A673 (cell line): ENCODE results near the gene POM121L2.

Experiments used
- EZH2 ChIP-seq: fragments of 200-600 bp; sonication (generic); IDR thresholded peaks from 2 replicates; pipeline ENCODE4 v1.6.1; 2017; ENCODE audit warnings: borderline replicate concordance, low read depth, mild to moderate bottlenecking, mixed read lengths, antibody characterized with exemption, low read length; ENCODE audit not compliant: poor library complexity, severe bottlenecking
- TF ChIP-seq, protein P1 (sequence below): fragments of 300-800, 200-600 bp; sonication (generic); conservative IDR thresholded peaks from 2 replicates; pipeline ENCODE4 v1.5.1; 2017; ENCODE audit warnings: low read depth, mild to moderate bottlenecking, antibody characterized with exemption, low read length, moderate library complexity, mixed read lengths

DNA sequence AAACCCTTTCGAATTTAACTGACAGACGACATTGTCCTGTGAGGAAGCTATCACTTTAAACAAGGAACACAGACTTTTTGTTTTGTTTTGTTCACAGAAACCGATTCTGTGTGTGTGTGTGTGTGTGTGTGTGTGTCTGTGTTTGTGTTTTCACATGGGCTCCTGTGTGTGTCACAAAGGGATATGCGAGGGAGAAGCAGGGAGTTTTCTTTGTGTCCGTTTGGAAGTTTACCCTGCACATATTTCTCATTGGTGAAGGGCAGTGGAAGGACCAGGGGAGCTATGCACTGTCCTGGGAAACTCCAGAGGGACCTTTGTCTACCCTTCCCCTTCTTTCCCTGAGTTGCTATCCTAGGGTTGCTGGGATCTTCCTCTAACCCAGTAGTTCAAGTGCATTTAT, 17.7 kb downstream of the POM121L2 start:
- TF ChIP-seq, protein P1, sequence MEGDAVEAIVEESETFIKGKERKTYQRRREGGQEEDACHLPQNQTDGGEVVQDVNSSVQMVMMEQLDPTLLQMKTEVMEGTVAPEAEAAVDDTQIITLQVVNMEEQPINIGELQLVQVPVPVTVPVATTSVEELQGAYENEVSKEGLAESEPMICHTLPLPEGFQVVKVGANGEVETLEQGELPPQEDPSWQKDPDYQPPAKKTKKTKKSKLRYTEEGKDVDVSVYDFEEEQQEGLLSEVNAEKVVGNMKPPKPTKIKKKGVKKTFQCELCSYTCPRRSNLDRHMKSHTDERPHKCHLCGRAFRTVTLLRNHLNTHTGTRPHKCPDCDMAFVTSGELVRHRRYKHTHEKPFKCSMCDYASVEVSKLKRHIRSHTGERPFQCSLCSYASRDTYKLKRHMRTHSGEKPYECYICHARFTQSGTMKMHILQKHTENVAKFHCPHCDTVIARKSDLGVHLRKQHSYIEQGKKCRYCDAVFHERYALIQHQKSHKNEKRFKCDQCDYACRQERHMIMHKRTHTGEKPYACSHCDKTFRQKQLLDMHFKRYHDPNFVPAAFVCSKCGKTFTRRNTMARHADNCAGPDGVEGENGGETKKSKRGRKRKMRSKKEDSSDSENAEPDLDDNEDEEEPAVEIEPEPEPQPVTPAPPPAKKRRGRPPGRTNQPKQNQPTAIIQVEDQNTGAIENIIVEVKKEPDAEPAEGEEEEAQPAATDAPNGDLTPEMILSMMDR, result no peak
- TF ChIP-seq EZH2, result no peak
